HG03103 (cell line): ENCODE results near the gene TGFBI.
"Not testable (repeated sequence)": the region's sequence is repeated elsewhere in the genome, so short reads cannot be mapped to it uniquely, and the experiment has no call there.

Experiments
- ATAC-seq: cut with Tn5 transposase; IDR thresholded peaks from one replicate; pipeline ENCODE4 v1.9.1; 2021; ENCODE audit warnings: low read depth; ENCODE audit not compliant: unreplicated experiment

Gene TGFBI

GRCh38 chr5:136043551-136043950 lies 14.8 kb downstream of the TGFBI start:
- ATAC-seq = no peak

GRCh38 chr5:136043968-136044610 lies 15.3 kb downstream of the TGFBI start:
- no peak for ATAC-seq

DNA sequence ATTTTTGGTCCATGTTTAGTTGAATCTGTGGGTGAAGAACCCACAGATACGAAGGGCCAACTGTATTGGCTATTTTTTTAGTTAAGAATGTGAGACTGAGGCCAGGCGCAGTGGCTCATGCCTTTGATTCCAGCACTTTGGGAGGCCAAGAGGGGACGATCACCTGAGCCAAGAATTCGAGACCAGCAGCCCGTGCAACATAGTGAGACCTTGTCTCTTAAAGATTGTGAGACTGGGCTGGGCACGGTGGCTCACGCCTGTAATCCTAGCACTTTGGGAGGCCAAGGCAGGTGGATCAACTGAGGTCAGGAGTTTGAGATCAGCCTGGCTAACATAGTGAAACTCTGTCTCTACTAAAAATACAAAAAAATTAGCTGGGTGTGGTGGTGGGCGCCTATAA lies 16.2 kb downstream of the TGFBI start:
- ATAC-seq = not testable (repeated sequence)

GRCh38 chr5:136046246-136046645 lies 17.5 kb downstream of the TGFBI start:
- ATAC-seq = no peak

- no peak for ATAC-seq
Measured at GRCh38 chr5:136047858-136048257, 19.1 kb downstream of the TGFBI start.

GRCh38 chr5:136048966-136049365 lies 20.2 kb downstream of the TGFBI start:
- ATAC-seq = no peak

GRCh38 chr5:136051486-136052220 lies 22.9 kb downstream of the TGFBI start:
- no peak for ATAC-seq

- ATAC-seq = no peak
Measured at GRCh38 chr5:136052692-136053335, 24.0 kb downstream of the TGFBI start.

DNA sequence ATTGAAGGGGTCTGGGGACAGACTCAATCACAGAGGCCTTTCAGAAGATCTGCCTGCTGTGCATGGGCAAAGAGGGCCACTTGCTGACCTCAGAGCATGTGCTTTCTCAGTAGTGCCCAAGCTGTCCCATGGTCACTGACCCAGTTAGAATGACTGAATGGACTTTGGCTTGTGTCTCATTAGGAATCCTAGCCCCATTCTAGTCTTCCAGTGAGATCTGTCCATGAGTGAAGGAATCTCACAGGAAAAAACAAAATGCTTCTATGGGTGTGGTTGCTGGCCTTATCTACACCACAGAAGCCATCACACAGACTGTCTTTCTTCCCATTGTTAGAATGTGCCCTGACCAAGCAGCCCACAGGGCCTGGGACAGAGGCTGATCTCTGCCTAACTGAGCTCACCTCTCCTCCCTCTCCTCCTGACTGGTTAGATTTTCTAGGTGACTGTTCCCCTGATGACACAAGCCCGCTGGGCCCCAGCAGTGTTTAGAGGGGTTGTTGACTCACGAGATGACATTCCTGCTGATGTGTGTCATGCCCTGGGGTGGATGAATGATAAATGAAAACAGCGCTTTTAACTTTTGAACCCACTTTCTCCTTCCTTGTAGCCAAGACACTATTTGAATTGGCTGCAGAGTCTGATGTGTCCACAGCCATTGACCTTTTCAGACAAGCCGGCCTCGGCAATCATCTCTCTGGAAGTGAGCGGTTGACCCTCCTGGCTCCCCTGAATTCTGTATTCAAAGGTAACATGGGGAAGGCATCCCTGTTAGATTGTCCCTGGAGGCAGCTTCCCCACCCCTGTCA lies 24.8 kb downstream of the TGFBI start:
- no peak for ATAC-seq

DNA sequence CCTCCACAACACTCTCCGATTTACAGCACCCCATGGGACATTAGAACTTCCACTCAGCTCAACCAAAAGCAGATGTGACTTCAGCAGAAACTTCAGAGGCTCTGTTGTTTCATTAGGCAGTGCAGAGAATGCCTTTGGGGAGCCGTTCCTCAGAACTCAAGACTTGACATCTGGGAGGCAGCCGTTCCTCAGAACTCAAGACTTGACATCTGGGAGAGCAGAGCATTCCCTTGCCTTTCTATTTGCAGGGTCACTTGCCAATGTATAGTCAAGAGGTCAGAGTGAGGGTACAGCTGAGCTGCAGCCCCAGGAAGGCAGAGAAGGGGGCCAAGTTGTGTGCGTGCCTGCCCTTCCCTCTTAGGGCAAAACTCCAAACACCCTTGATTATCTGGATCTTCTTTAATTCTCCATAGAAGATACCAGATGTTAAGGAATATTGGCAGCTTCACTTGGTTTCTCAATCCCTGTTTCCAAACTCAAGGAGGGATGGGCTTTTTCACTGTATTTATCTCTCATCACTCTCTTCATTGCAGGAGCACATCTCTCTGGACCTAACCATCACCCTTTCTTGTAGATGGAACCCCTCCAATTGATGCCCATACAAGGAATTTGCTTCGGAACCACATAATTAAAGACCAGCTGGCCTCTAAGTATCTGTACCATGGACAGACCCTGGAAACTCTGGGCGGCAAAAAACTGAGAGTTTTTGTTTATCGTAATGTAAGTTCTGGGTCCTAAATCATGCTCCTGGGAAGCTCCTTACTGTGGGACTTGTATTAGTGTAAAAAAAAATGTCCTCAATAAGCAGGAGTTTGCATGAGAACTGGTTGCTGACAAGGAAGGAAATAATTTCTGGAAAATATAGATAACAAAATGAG lies 25.6 kb downstream of the TGFBI start:
- no peak for ATAC-seq

- no peak for ATAC-seq
Measured at GRCh38 chr5:136055612-136056309, 27.0 kb downstream of the TGFBI start.

DNA sequence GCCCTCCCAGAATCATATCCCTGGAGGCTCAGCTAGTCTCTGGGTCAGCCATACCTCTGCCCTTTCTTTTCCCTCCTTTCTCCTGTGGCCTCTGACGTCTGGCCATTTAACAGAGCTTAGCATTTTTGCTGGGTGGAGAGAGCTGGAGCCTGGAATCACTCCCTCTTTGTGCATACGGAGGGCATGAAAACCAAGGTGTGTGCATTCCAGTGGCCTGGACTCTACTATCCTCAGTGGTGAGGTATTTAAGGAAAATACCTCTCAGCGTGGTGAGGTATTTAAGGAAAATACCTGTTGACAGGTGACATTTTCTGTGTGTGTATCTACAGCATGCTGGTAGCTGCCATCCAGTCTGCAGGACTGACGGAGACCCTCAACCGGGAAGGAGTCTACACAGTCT lies 27.5 kb downstream of the TGFBI start:
- ATAC-seq = no peak

GRCh38 chr5:136056771-136057335 lies 28.1 kb downstream of the TGFBI start:
- ATAC-seq = no peak

GRCh38 chr5:136057401-136058038 lies 28.7 kb downstream of the TGFBI start:
- ATAC-seq = no peak

DNA sequence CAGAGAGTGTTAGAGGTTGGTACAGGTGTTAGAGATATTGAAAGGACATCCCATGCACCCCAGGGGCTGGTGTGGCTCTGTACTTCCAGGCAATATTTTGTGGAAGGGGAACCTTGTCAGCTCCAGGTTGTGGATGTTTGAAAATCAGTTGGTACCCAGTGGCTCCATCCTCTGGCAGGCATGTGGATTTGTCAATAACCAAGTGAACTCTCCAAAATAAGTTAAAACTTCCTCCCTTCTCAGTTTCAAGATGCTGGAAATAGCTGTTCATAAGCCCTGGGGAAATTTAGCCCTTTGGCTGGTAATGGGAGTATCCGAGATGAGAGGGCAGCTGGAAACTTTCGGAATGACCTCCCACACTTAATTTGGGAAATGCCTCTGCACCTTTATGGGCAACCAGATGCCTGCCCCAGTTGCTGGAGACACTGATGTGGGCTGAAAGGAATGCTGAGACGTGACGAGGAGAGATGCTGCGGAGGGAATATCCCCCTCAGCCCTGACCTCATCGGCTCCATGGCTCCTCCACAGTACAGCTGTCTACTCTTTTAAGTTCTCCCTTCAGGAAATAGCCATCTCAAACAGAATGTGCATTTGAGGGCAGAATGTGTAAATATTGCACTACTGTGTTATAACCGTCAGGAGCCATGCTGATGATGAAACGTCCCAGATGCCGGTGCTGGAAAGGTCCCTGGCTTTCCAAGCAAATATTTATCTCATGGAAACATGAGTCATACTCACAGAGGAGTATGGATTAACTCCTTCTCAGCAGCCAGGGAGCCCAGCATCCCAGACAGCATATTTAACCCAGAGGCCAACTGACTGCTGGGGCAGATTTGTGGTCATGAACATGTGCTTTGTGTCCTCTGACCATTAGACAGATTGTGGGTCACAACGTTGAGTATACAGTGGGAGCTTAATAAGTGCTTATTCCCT lies 29.5 kb downstream of the TGFBI start:
- ATAC-seq = no peak

DNA sequence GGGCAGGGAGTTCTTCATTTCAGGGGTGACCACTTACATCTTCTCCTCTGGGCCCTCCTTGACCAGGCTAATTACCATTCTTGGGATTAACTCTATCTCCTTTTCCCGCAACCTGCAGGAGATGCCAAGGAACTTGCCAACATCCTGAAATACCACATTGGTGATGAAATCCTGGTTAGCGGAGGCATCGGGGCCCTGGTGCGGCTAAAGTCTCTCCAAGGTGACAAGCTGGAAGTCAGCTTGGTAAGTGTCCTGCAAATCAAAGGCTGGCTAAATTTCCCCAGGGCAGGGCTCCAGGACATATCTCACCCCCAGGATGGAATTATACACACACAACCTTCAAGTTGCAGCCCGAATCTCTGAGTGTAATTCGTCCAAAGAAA lies 30.2 kb downstream of the TGFBI start:
- no peak for ATAC-seq

- ATAC-seq = no peak
Measured at GRCh38 chr5:136060963-136061362, 32.2 kb downstream of the TGFBI start.
